ENCODE data around the gene MOXD1.
A peak's percentile ranks its signal among the peaks of the same experiment; 100 is the strongest.

MOXD1 gene

DNA sequence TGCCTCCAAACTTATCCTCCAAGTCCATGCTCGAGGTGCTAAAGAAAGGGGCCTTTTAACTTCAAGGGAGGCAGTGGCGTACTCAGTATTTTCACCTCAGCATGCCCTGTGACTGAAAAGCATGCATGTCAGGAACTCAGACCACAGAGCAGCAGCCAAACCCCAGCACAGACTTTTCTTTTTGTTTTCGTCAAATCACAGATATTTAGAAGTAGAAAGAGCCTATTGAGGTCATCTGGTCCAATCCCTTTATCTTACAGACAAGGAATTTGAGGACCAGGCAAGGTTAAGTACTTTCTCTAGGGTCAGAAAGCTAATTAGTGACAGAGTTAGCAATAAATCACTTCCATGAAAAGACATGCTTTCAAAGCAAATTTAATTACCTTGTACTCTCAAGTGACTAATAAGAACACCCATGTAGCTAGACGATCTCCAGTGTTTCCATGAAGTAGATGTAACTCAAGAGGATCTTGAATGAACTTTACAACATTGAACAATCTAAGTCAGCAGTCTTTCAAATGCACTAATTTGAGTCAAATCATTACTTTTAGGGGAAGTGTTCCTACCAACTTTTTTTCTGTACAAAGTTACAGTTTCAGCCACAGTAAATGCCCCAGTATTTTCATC is 35.9 kb downstream of the MOXD1 start:
- Histone ChIP-seq H3K9me2 (replicated peaks; ENCODE audit: insufficient read depth, low read length) (no peaks in the 10 kb centered on the region), H3F3A (ENCODE audit: insufficient read depth) (no peaks in the 10 kb centered on the region), H3K27me3 (ENCODE audit: low read length) (no peaks in the 10 kb centered on the region), H3K36me3 (ENCODE audit: low read length) (no peaks in the 10 kb centered on the region), H3K27ac (ENCODE audit: low read depth, low read length) (no peak overlapping the region), H3K79me2 (ENCODE audit: insufficient read depth, low read length) (no peaks in the 10 kb centered on the region), H3K9ac (ENCODE audit: low read length) (no peak overlapping the region), H3K9me3 (ENCODE audit: insufficient read depth, low read length) (no peaks in the 10 kb centered on the region), H3K4me2 (ENCODE audit: low read depth, low read length, poor library complexity, severe bottlenecking) (peak overlapping the region; percentile 11), H2AFZ (ENCODE audit: low read depth, low read length, severe bottlenecking) (no peak overlapping the region), H4K20me1 (ENCODE audit: low read depth, low read length) (no peaks in the 10 kb centered on the region), H3K4me3 (ENCODE audit: insufficient read depth, low read length, poor library complexity, severe bottlenecking) (no peak overlapping the region)
- TF ChIP-seq, protein P1, sequence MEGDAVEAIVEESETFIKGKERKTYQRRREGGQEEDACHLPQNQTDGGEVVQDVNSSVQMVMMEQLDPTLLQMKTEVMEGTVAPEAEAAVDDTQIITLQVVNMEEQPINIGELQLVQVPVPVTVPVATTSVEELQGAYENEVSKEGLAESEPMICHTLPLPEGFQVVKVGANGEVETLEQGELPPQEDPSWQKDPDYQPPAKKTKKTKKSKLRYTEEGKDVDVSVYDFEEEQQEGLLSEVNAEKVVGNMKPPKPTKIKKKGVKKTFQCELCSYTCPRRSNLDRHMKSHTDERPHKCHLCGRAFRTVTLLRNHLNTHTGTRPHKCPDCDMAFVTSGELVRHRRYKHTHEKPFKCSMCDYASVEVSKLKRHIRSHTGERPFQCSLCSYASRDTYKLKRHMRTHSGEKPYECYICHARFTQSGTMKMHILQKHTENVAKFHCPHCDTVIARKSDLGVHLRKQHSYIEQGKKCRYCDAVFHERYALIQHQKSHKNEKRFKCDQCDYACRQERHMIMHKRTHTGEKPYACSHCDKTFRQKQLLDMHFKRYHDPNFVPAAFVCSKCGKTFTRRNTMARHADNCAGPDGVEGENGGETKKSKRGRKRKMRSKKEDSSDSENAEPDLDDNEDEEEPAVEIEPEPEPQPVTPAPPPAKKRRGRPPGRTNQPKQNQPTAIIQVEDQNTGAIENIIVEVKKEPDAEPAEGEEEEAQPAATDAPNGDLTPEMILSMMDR (IDR thresholded peaks at IDR 0.05; ENCODE audit: insufficient read depth, low read length, poor library complexity, severe bottlenecking) = no peak
- TF ChIP-seq EZH2phosphoT487 (conservative IDR thresholded peaks at IDR 0.05; ENCODE audit: low read length) = no peak

DNA sequence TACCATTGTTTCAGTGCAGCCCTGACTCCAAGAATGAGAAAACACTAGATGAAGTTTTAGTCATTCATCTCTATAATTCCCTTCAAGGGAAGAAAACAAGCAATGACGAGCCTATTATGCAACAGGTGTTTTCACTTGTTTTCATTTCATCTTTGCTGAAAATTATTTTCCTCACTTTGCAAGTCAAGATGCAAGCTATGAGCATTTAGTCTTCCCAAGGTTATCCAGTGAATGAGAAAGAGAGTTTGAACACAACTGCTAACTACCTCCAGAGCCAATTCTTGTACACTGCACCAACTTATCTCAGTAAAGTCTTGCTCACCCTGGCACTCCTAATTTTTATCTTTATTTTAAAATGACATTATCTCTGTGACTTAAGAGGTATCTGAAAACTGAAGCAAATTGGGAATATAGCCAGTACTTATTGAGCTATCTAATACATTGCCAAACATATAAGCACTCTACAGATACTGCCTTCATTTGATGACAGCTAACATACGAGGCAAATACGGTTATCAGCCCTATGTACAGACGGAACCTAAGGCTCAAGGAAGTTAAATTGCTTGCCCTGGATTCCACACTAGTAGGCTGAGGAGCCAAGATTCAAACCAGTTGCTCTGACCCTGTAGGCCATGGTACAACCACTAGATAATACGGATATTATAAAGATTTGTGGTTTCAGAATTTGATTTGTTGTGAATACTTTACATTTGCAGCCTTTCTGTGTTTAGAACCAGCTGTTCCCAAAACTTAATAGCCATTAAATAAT is 36.8 kb downstream of the MOXD1 start:
- Histone ChIP-seq H3K79me2 (ENCODE audit: insufficient read depth, low read length) (no peaks in the 10 kb centered on the region), H3K27ac (ENCODE audit: low read depth, low read length) (no peak overlapping the region), H3K9me3 (ENCODE audit: insufficient read depth, low read length) (no peaks in the 10 kb centered on the region), H3K4me3 (ENCODE audit: insufficient read depth, low read length, poor library complexity, severe bottlenecking) (no peak overlapping the region), H3K36me3 (ENCODE audit: low read length) (no peaks in the 10 kb centered on the region), H3K9me2 (replicated peaks; ENCODE audit: insufficient read depth, low read length) (no peaks in the 10 kb centered on the region), H3K27me3 (ENCODE audit: low read length) (no peaks in the 10 kb centered on the region), H2AFZ (ENCODE audit: low read depth, low read length, severe bottlenecking) (no peak overlapping the region), H3K4me2 (ENCODE audit: low read depth, low read length, poor library complexity, severe bottlenecking) (peak overlapping the region; percentile 11), H4K20me1 (ENCODE audit: low read depth, low read length) (no peaks in the 10 kb centered on the region), H3F3A (ENCODE audit: insufficient read depth) (no peaks in the 10 kb centered on the region), H3K9ac (ENCODE audit: low read length) (no peak overlapping the region)
- TF ChIP-seq, protein P1 (IDR thresholded peaks at IDR 0.05; ENCODE audit: insufficient read depth, low read length, poor library complexity, severe bottlenecking) = no peak
- TF ChIP-seq EZH2phosphoT487 (conservative IDR thresholded peaks at IDR 0.05; ENCODE audit: low read length) = no peak

DNA sequence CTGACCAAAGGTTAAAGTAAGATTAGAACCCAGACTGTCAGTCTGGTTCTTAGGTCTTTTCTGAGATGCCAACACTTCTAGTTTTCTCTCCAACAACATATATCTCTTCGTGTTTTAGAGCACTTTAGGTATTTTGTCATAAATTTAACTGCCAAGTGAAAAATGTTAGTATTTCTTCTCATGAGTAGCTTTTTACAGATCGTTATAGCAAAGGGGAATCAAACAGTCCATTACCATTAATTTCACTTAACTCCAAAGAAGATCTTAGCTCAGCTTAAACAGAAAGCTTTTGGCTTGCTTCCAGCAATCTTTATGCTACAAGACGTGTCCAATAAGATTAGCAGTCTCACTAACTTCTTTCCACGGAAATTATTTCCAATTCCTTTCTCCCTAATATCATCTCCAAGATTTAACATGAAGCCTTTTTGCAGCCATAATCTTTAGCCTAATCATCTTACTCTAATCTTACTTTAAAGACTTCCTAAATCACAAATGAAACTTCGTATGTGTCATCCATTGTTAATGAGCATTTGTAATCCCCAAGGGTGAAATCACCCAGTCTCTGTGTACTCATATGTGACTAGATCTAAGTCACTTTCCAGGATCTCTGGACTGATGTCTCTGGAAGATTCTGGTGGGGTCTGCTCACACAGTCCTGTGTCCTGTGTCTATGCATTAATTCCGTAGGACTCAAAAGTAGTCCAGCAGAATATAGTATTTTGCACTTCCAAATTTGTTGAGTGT is 38.7 kb downstream of the MOXD1 start:
- Histone ChIP-seq H3K27ac (ENCODE audit: low read depth, low read length) (no peak overlapping the region), H3K27me3 (ENCODE audit: low read length) (no peaks in the 10 kb centered on the region)
- TF ChIP-seq, protein P1 (IDR thresholded peaks at IDR 0.05; ENCODE audit: insufficient read depth, low read length, poor library complexity, severe bottlenecking) = no peak
- TF ChIP-seq EZH2phosphoT487 (conservative IDR thresholded peaks at IDR 0.05; ENCODE audit: low read length) = no peak

More for the DNA sequence above, 38.7 kb downstream of the MOXD1 start:
- H3K4me3 ChIP-seq (ENCODE audit: insufficient read depth, low read length, poor library complexity, severe bottlenecking) = no peak overlapping the region
- H3K36me3 ChIP-seq (ENCODE audit: low read length) = no peaks in the 10 kb centered on the region
- no peaks in the 10 kb centered on the region for H3K79me2 ChIP-seq (ENCODE audit: insufficient read depth, low read length)
- H3K9ac ChIP-seq (ENCODE audit: low read length) = no peak overlapping the region
- no peak overlapping the region for H2AFZ ChIP-seq (ENCODE audit: low read depth, low read length, severe bottlenecking)
- H3K9me3 ChIP-seq (ENCODE audit: insufficient read depth, low read length) = no peaks in the 10 kb centered on the region
- H3F3A ChIP-seq (ENCODE audit: insufficient read depth) = no peaks in the 10 kb centered on the region
- H3K9me2 ChIP-seq (replicated peaks; ENCODE audit: insufficient read depth, low read length) = no peaks in the 10 kb centered on the region
- H4K20me1 ChIP-seq (ENCODE audit: low read depth, low read length) = no peaks in the 10 kb centered on the region
- no peak overlapping the region for H3K4me2 ChIP-seq (ENCODE audit: low read depth, low read length, poor library complexity, severe bottlenecking)

Data from SU-DHL-6 (cell line).